ENCODE measurements around the gene MOV10. TPM values are rescaled to one million over a fixed set of nuclear protein-coding genes. Genes with fewer than 3 reads are reported as not detected.

MOV10 gene
- total and polyA plus RNA-seq, 8 donors = 57.8 to 81.3 (median 71.3) TPM

DNA sequence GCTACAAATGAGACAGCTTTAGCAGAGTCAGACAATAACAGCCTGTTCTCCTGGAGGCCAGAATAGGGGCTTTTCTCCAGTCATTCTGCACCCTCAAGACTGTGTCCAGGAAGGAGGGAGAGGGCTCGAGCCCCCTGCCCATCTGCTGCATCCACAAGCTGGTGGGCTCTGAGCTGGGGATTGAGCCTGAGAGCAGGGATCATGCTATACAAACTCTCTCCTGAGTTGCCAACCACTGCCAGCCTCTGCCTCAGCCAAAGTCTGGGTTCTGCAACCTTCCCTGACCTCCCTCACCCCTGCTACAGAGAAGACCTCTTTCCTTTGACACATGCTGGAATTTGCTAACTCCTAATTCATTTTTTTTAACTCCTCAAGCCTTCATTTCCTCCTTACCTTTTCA, 55.5 kb downstream of the MOV10 start:
- Histone ChIP-seq H3K4me1 (no peaks in the 10 kb centered on the region), H3K36me3 (no peaks in the 10 kb centered on the region), H3K27me3 (peaks cover 0 to 6% of the 10 kb centered on the region in 2 donors), H3K27ac (no peak overlapping the region), H3K4me3 (no peak overlapping the region), H3K9me3 (no peaks in the 10 kb centered on the region)
- no peak for DNase-seq
- ATAC-seq = no peak
- intact Hi-C loops (cut with DNase I) = loop anchor here in 1 of 2 donors (10.0 kb wide), 1 partner anchor 75 kb away; no protein-coding TSS in a partner anchor
- TF ChIP-seq, protein P1, sequence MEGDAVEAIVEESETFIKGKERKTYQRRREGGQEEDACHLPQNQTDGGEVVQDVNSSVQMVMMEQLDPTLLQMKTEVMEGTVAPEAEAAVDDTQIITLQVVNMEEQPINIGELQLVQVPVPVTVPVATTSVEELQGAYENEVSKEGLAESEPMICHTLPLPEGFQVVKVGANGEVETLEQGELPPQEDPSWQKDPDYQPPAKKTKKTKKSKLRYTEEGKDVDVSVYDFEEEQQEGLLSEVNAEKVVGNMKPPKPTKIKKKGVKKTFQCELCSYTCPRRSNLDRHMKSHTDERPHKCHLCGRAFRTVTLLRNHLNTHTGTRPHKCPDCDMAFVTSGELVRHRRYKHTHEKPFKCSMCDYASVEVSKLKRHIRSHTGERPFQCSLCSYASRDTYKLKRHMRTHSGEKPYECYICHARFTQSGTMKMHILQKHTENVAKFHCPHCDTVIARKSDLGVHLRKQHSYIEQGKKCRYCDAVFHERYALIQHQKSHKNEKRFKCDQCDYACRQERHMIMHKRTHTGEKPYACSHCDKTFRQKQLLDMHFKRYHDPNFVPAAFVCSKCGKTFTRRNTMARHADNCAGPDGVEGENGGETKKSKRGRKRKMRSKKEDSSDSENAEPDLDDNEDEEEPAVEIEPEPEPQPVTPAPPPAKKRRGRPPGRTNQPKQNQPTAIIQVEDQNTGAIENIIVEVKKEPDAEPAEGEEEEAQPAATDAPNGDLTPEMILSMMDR (IDR thresholded peaks at IDR 0.05) = no peak

DNA sequence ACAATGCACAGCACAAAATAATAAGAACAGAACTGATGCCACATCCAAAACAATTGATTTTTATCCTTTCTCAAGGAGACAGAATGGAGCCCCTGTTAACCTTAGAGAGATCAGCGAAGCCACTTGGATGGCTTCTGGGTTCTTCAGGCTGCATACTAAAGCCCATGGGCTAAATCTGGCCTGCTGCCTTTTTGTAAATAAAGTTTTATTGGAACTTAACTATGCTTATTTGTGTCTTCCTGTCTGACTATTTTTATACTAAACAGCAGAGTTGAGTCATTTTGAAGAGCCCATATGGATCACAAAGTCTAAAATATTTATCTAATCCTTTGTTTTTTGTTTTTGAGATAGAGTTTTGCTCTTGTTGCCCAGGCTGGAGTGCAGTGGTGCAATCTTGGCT, 57.0 kb downstream of the MOV10 start:
- Histone ChIP-seq H3K27ac (no peak overlapping the region), H3K4me3 (no peak overlapping the region), H3K9me3 (no peaks in the 10 kb centered on the region), H3K27me3 (peaks cover 0 to 6% of the 10 kb centered on the region in 2 donors), H3K4me1 (no peaks in the 10 kb centered on the region), H3K36me3 (no peaks in the 10 kb centered on the region)
- DNase-seq (no peak), ATAC-seq (no peak)
- intact Hi-C loops (cut with DNase I) = no loop called here
- TF ChIP-seq, protein P1 (IDR thresholded peaks at IDR 0.05) = no peak

DNA sequence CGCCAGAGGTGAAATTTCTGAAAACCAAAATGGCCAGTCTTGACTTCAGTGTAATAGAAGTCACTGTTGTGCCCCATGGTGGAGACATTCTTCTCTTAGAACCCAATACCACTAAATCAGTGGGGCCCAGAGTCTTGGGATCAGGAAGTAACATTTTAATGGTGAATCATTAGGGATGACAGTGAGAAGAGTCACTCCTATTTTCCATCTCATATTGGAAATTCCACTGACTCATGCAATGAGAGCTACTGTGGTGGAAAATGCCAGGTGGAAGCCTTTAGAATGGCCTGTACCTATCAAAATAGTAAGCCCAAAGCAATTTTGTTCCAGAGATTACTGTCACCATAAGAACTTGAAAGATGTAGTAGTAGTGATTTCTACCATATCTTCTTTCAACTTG, 61.3 kb downstream of the MOV10 start:
- DNase-seq (no peak), ATAC-seq (no peak)
- intact Hi-C loops (cut with DNase I) = no loop called here
- H3K4me1 ChIP-seq = no peaks in the 10 kb centered on the region
- no peaks in the 10 kb centered on the region for H3K9me3 ChIP-seq
- no peak overlapping the region for H3K27ac ChIP-seq
- no peaks in the 10 kb centered on the region for H3K36me3 ChIP-seq
- H3K27me3 ChIP-seq = peaks cover 0 to 37% of the 10 kb centered on the region in 2 donors
- TF ChIP-seq, protein P1 (IDR thresholded peaks at IDR 0.05) = no peak
- no peak overlapping the region for H3K4me3 ChIP-seq

DNA sequence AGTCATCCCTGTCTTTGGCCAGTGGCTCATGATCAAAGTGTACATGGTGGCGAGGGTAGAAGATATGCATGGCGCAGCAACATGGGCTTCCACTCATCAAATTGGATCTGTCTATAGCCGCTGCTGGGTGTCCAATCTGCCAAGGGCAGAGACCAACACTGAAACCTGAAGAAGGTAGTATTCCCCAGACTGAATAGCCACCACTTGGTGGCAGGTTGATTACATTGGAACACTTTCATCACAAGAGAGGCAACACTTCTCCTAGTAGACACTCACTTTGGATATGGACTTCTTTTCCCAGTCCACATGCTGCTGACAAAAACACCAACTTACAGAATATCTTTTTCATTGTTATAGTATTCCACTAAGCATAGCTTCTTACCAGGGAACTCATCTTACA, 63.1 kb downstream of the MOV10 start:
- TF ChIP-seq, protein P1 (IDR thresholded peaks at IDR 0.05) = no peak
- DNase-seq = no peak
- no peak overlapping the region for H3K4me3 ChIP-seq
- no peak for ATAC-seq
- no peaks in the 10 kb centered on the region for H3K36me3 ChIP-seq
- peaks cover 8 to 54% of the 10 kb centered on the region in 2 donors for H3K27me3 ChIP-seq
- no peaks in the 10 kb centered on the region for H3K9me3 ChIP-seq
- no peaks in the 10 kb centered on the region for H3K4me1 ChIP-seq
- H3K27ac ChIP-seq = no peak overlapping the region
- intact Hi-C loops (cut with DNase I) = no loop called here

DNA sequence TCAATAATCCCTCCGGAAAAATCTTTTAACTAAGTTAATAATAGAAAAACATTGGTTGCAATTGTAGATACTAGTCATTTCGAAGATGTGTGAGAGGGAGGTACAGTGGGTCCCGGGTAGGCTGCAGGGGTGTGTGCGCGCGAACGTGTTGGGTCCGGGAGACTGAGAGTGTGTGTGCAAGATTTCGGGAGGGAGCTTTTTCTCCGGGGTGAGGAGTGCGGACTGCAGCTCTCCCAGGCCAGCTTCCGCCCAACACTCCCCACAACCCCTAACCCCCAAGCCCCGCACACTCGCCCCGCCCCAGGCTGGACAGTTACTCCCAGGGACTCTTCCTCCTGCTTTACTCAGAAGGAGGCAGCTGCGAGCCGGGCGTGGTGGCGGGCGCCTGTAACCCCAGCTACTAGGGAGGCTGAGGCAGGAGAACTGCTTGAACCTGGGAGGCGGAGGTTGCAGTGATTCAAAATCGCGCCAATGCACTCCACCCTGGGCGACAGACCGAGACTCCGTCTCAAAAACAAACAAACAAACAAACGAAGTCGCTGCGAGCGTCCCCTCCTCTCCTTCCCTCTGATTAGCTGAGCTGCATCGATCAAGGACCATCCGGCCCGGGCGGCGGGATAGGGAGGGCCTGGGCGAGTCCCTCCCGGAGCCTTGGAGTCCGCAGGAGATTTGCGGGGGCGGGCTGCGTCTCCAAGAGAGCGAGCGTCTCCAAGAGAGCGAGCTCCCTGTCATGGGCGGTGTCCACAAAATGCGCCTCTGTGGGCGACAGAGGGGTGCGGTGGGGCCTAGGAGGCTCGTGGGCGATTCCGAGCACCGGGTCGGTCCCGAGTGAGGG, 68.9 kb downstream of the MOV10 start:
- DNase-seq (peak in 1 of 4 donors; percentile 72), ATAC-seq (peak; percentile 50)
- Histone ChIP-seq H3K9me3 (no peaks in the 10 kb centered on the region), H3K36me3 (no peaks in the 10 kb centered on the region), H3K4me3 (no peak overlapping the region), H3K4me1 (peaks cover 5 to 7% of the 10 kb centered on the region in 2 donors), H3K27ac (no peak overlapping the region), H3K27me3 (peaks cover 41 to 92% of the 10 kb centered on the region in 2 donors)
- TF ChIP-seq, protein P1 (IDR thresholded peaks at IDR 0.05) = no peak
- intact Hi-C loops (cut with DNase I) = no loop called here

Measured in left lung (tissue), 10 donors.